K562 (cell line): ENCODE data around the gene HIF1AN. TPM values are rescaled to one million over a fixed set of nuclear protein-coding genes. Genes with fewer than 3 reads are reported as not detected.

ENCODE experiments used
- ATAC-seq: fragments of 200-7000 bp; cut with Tn5 transposase; 3 replicates; pipeline ENCODE4 v1.9.1; 2020; ENCODE audit warnings: moderate library complexity
- BruUV-seq: library from RNA; stranded (reverse); fragments of 400-500 nt; replicated peaks from 2 replicates; lab custom pipeline; 2021; lab: Mats Ljungman, UMichigan
- CTCF ChIA-PET: fragments of 300-600 bp; formaldehyde crosslinking; extraction: SDS; loops from one replicate; lab custom pipeline; 2021; ENCODE audit warnings: low intra/inter-chr PET ratio; lab: Yijun Ruan, JAX
- POLR2A ChIA-PET: fragments of 300-600, 350-650 bp; sonication (Branson Sonifier 250); formaldehyde crosslinking; extraction: SDS; loops from one replicate; lab custom pipeline; 2021; ENCODE audit warnings: antibody characterized with exemption, inconsistent platforms; lab: Yijun Ruan, JAX
- DNase-seq, 4 experiments: peaks; one replicate each; pipeline versions ENCODE4 v3.0.0 to v3.0.0-alpha.2; 2011 to 2018; ENCODE audit warnings: low spot score in 3 of 4, mixed read lengths in 3 of 4; ENCODE audit errors: extremely low read depth in 1 of 4
- FAIRE-seq: peaks from 2 replicates; lab custom pipeline; 2011; peaks lifted over from hg19 to GRCh38; lab: Jason Lieb, UNC
- H2AFZ ChIP-seq: 2 replicates; pipeline ENCODE4 v1.6.0; 2011; ENCODE audit warnings: low read depth, low read length, control low read depth, inconsistent platforms
- H3K27ac ChIP-seq: fragments of 200-600 bp; 3 replicates; pipeline ENCODE4 v1.8.0; 2011; ENCODE audit warnings: low read depth, mild to moderate bottlenecking, control low read depth, inconsistent platforms, low read length, moderate library complexity, mixed read lengths; ENCODE audit errors: extremely low read depth
- H3K27me3 ChIP-seq, 2 experiments: fragments of 300-600 bp in 1 of 2; 2 replicates in 1 of 2; 3 replicates in 1 of 2; pipeline versions ENCODE4 v1.6.0 to v1.8.0; 2011; ENCODE audit warnings: inconsistent platforms in 2 of 2, low read length in 2 of 2, mild to moderate bottlenecking in 1 of 2, mixed read lengths in 1 of 2, moderate library complexity in 1 of 2; ENCODE audit not compliant: control insufficient read depth in 2 of 2, insufficient read depth in 2 of 2
- H3K36me3 ChIP-seq: fragments of 300-600 bp; 3 replicates; pipeline ENCODE4 v1.8.0; 2011; ENCODE audit warnings: mild to moderate bottlenecking, low read length, inconsistent platforms; ENCODE audit not compliant: control insufficient read depth, insufficient read depth
- H3K4me1 ChIP-seq, 2 experiments: fragments of 200-600 bp in 1 of 2; replicated peaks in 1 of 2; 2 replicates in 1 of 2; 3 replicates in 1 of 2; pipeline versions ENCODE4 v1.5.1 to v1.8.0; 2011; ENCODE audit warnings: inconsistent platforms in 2 of 2, low read length in 2 of 2, mild to moderate bottlenecking in 1 of 2, mixed read lengths in 1 of 2, moderate library complexity in 1 of 2; ENCODE audit not compliant: control insufficient read depth in 2 of 2, insufficient read depth in 2 of 2
- H3K4me2 ChIP-seq: 2 replicates; pipeline ENCODE4 v1.6.1; 2011; ENCODE audit warnings: low read length, control low read depth, inconsistent platforms, mixed read lengths; ENCODE audit not compliant: insufficient read depth
- H3K4me3 ChIP-seq: fragments of 200-600 bp; sonication (generic), shearing (Covaris generic); 2 replicates; pipeline ENCODE4 v1.5.1; 2016; ENCODE audit warnings: control low read depth, inconsistent platforms
- H3K79me2 ChIP-seq: fragments of 200-600 bp; 3 replicates; pipeline ENCODE4 v1.8.0; 2011; ENCODE audit warnings: low read length, inconsistent platforms; ENCODE audit not compliant: control insufficient read depth, insufficient read depth
- H3K9ac ChIP-seq, 2 experiments: 2 replicates each; pipeline versions ENCODE4 v1.6.0 to v1.6.1; 2011; ENCODE audit warnings: low read depth in 2 of 2, low read length in 2 of 2, control low read depth in 1 of 2, inconsistent platforms in 1 of 2, mild to moderate bottlenecking in 1 of 2, mixed read lengths in 1 of 2; ENCODE audit not compliant: insufficient read depth in 1 of 2
- H3K9me1 ChIP-seq: one replicate; pipeline ENCODE4 v1.6.0; 2011; ENCODE audit warnings: inconsistent platforms, mild to moderate bottlenecking, low read length, moderate library complexity; ENCODE audit not compliant: control insufficient read depth, insufficient read depth
- H3K9me3 ChIP-seq: replicated peaks from 2 replicates; pipeline ENCODE4 v1.5.1; 2011; ENCODE audit warnings: low read depth, low read length, inconsistent platforms; ENCODE audit not compliant: control insufficient read depth, insufficient read depth
- H4K20me1 ChIP-seq: replicated peaks from 2 replicates; pipeline ENCODE4 v1.6.1; 2011; ENCODE audit warnings: low read length, inconsistent platforms, mixed read lengths; ENCODE audit not compliant: control insufficient read depth, insufficient read depth
- BRD9 ChIP-seq: fragments of 450-650 bp; IDR thresholded peaks from 2 replicates; pipeline ENCODE4 v1.6.1; 2018; ENCODE audit warnings: low read depth; ENCODE audit not compliant: partially characterized antibody
- BRF1 ChIP-seq: IDR thresholded peaks from 3 replicates; pipeline ENCODE4 v1.6.1; 2011; ENCODE audit warnings: borderline replicate concordance, mild to moderate bottlenecking; ENCODE audit not compliant: insufficient read length; ENCODE audit errors: extremely low read depth
- NFIX ChIP-seq: fragments of 250-450 bp; sonication (Bioruptor Pico); IDR thresholded peaks from 2 replicates; pipeline ENCODE4 v1.4.0; 2020; ENCODE audit warnings: low read depth, mild to moderate bottlenecking, moderate library complexity
- POLR2G ChIP-seq: fragments of 200-400 bp; formaldehyde crosslinking; IDR thresholded peaks from 2 replicates; pipeline ENCODE4 v1.6.1; 2017; ENCODE audit warnings: low read depth, mild to moderate bottlenecking, antibody characterized with exemption, low read length, moderate library complexity
- RBM39 ChIP-seq: fragments of 200-400 bp; formaldehyde crosslinking; optimal IDR thresholded peaks from 2 replicates; pipeline ENCODE3; 2018; ENCODE audit warnings: low read depth, low read length
- WGBS: fragments of 100-300 bp; shearing (Covaris generic); methylation state at CpG from one replicate; pipeline ENCODE4 v1.1.6; 2016; ENCODE audit warnings: low coverage, mixed read lengths; ENCODE audit not compliant: insufficient coverage; ENCODE audit errors: missing lambda C conversion rate; 5-methylcytosine and 5-hydroxymethylcytosine counted together
- in situ Hi-C: fragments of 300-500 bp; cut with MboI; formaldehyde crosslinking; loops from 4 replicates; pipeline ENCODE4 v1.15.0; 2018; ENCODE audit warnings: inconsistent platforms, mixed read lengths
- intact Hi-C: fragments of 100-400 bp; cut with micrococcal nuclease; formaldehyde crosslinking; loops from 2 replicates; pipeline ENCODE4 v1.14.2; 2022
- polyA plus RNA-seq, 8 experiments: library from polyadenylated mRNA; depleted of rRNA in 4 of 8; stranded (reverse) in 5 of 8; unstranded in 3 of 8; fragments of >200 nt; fragmentation: Nextera tagmentation in 2 of 8; fragmentation: Illumina TruSeq in 1 of 8; extraction: Ambion mirVana in 2 of 8; extraction: Trizol in 1 of 8; gene quantifications; 2 replicates each; pipeline versions ENCODE4 v1.2.1 to v1.2.3, GENCODE V29; 2011 to 2014; ENCODE audit warnings: inconsistent platforms in 1 of 8, missing spikeins in 1 of 8
- total RNA-seq, 7 experiments: library from RNA; depleted of rRNA in 6 of 7; stranded (reverse); fragments of >200 nt in 6 of 7; fragmentation: Illumina TruSeq in 2 of 7; extraction: Trizol in 2 of 7; gene quantifications; 2 replicates each; pipeline versions ENCODE4 v1.2.1 to v1.2.3, GENCODE V29; 2011 to 2021; ENCODE audit warnings: low replicate concordance in 1 of 7

Gene HIF1AN
- total and polyA plus RNA-seq, 9 of the 15 experiments (the other 6 are each of a cell fraction or from before 2014, with no cell fraction given): 1.2 to 16.8 (median 6.9) TPM

DNA sequence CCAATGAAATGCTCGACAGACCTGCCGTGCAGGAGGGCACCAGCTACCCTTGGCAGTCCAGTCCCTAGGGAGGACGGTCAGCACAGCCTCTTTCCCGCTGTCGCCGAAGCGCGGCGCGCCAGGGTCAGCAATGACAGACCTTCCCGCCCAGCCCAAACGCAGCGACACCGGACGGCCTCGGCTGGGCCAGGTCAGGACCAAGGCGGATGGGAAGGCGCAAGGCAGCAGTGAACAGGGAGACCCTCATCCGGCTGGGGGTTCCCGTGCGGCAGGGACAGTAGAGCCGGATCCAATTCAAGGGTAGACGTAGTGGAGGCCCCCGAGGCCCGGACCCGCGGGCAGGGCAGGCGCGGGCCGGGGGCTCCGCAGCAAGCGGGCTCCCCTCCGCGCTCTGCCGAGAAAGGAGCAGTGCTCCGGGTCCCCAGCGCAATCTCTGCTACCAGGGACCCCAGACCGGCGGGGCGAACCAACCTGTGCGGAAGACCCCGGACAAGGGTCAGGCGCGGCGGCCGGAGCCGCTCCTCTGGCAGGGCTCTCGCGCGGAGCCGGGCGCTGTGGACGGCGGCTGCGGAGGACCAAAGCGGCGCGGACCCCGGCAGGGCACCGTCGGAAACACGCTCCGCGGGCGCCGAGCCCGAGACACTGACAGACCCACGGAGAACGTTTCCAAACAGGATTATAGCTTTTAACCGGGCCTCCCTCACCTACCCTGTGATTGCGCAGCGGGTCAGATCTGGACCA lies 16.3 kb upstream of the HIF1AN start, which contains the start of gene SEC31B:
Gene SEC31B, minus strand, starts transcription at position 551 of the 741 bp plus-strand sequence. CDS start 2,909 bp downstream, outside the sequence.
- Histone ChIP-seq H3K27me3 (no peaks in the 10 kb centered on the region), H3K4me3 (no peak within 1 kb of the TSS), H3K9me1 (no peaks in the 10 kb centered on the region), H3K9me3 (no peaks in the 10 kb centered on the region), H3K9ac (no peak within 1 kb of the TSS), H2AFZ (no peak within 1 kb of the TSS), H3K4me1 (peaks cover 2 to 3% of the 10 kb centered on the region in 2 experiments; a peak in 2 of 5 replicates), H3K4me2 (no peak within 1 kb of the TSS), H4K20me1 (no peaks in the 10 kb centered on the region; the same call in 1 of the 2 replicates), H3K79me2 (no peaks in the 10 kb centered on the region), H3K36me3 (peaks cover 15% of the 10 kb centered on the region; the same call in 2 of the 3 replicates), H3K27ac (no peak within 1 kb of the TSS)
- FAIRE-seq (no peak), DNase-seq (no peak), ATAC-seq (no peak)
- ChIA-PET CTCF (interaction anchor here (0.7 to 1.6 kb wide), 3 partner anchors 84 to 216 kb away, joined by 3 to 25 read pairs (median 3); no protein-coding TSS in a partner anchor), POLR2A (interaction anchor here (0.6 to 0.8 kb wide), 2 partner anchors 165 to 669 kb away, joined by 3 read pairs; no protein-coding TSS in a partner anchor)
- TF ChIP-seq RBM39 (no peak), BRD9 (no peak), NFIX (CRISPR knock-in tag) (no peak), POLR2G (peak; percentile 62), BRF1 (no peak)
- in situ Hi-C loops (no loop called here), intact Hi-C loops (loop anchor here (5.0 kb wide), 1 partner anchor 358 kb away; no protein-coding TSS in a partner anchor)
- no TSS peak for BruUV-seq
- 96% methylated on average over 18 of the region's 72 CpGs for WGBS
